Muscle of leg (tissue), 16 donors: ENCODE data around the gene NEK9. TPM values are rescaled to one million over a fixed set of nuclear protein-coding genes. Genes with fewer than 3 reads are reported as not detected.
A peak's percentile ranks its signal among the peaks of the same experiment; 100 is the strongest.

Source experiments
- DNase-seq: peaks from one replicate; pipeline ENCODE4 v3.0.0; 2013
- H3K27ac ChIP-seq: one replicate; pipeline ENCODE4 v1.5.1; 2013; ENCODE audit warnings: mild to moderate bottlenecking, low read length, control low read depth
- H3K27me3 ChIP-seq: one replicate; pipeline ENCODE4 v1.6.1; 2013; ENCODE audit warnings: low read length; ENCODE audit not compliant: control insufficient read depth, insufficient read depth
- H3K36me3 ChIP-seq: one replicate; pipeline ENCODE4 v1.6.1; 2013; ENCODE audit warnings: low read length; ENCODE audit not compliant: control insufficient read depth, insufficient read depth
- H3K4me1 ChIP-seq: one replicate; pipeline ENCODE4 v1.6.1; 2013; ENCODE audit warnings: low read length; ENCODE audit not compliant: control insufficient read depth, insufficient read depth
- H3K4me3 ChIP-seq: one replicate; pipeline ENCODE4 v1.5.1; 2013; ENCODE audit warnings: low read length, control low read depth
- H3K9me3 ChIP-seq: replicated peaks from 2 replicates; pipeline ENCODE4 v1.6.1; 2013; ENCODE audit warnings: low read depth, low read length; ENCODE audit not compliant: control insufficient read depth
- WGBS: methylation state at CpG from one replicate; pipeline ENCODE4 v1.1.5; 2013; ENCODE audit warnings: missing lambda C conversion rate; ENCODE audit not compliant: insufficient coverage; 5-methylcytosine and 5-hydroxymethylcytosine counted together
- long read RNA-seq, 11 donors: transcript quantifications; one replicate each; lab custom pipeline, GENCODE V29; 2026
- polyA plus RNA-seq, 8 donors: library from polyadenylated mRNA; unstranded; fragments of 120-200 nt; gene quantifications; one replicate each; pipeline versions ENCODE4 v1.2.1 to v1.2.3, GENCODE V29; 2013; ENCODE audit warnings: inconsistent platforms in 1 of 8, low replicate concordance in 1 of 8; ENCODE audit not compliant: insufficient read length in 8 of 8, insufficient read depth in 1 of 8
- total RNA-seq: library from RNA; stranded (reverse); fragments of 120-200 nt; gene quantifications from one replicate; pipeline ENCODE4 v1.2.4, GENCODE V29; 2013

NEK9 gene
- total RNA-seq: 34.4 TPM
- polyA plus RNA-seq: 10 to 100 TPM; 70.5 to 99.7 (median 83.9) TPM
- long read RNA-seq, donor 1, partial matches to known transcripts: 0 of 1 reads
- long read RNA-seq, donor 1, other reads (novel, unspliced or antisense): 0 of 1 reads
- long read RNA-seq, donor 2, partial matches to known transcripts: 0 of 1 reads
- long read RNA-seq, donor 2, other reads (novel, unspliced or antisense): 0 of 1 reads
- long read RNA-seq, donor 3, full-length matches to known transcripts: 5 of 12 reads
- long read RNA-seq, donor 3, partial matches to known transcripts: 7 of 12 reads
- long read RNA-seq, donor 3, other reads (novel, unspliced or antisense): 0 of 12 reads
- long read RNA-seq, donor 4: 0 reads
- long read RNA-seq, donor 5, full-length matches to known transcripts: 8 of 53 reads
- long read RNA-seq, donor 5, partial matches to known transcripts: 45 of 53 reads
- long read RNA-seq, donor 5, other reads (novel, unspliced or antisense): 0 of 53 reads
- long read RNA-seq, donor 6, full-length matches to known transcripts: 5 of 26 reads
- long read RNA-seq, donor 6, partial matches to known transcripts: 21 of 26 reads
- long read RNA-seq, donor 6, other reads (novel, unspliced or antisense): 0 of 26 reads
- long read RNA-seq, donor 7, full-length matches to known transcripts: 3 of 12 reads
- long read RNA-seq, donor 7, partial matches to known transcripts: 9 of 12 reads
- long read RNA-seq, donor 7, other reads (novel, unspliced or antisense): 0 of 12 reads
- long read RNA-seq, donor 8, full-length matches to known transcripts: 1 of 1 reads
- long read RNA-seq, donor 8, partial matches to known transcripts: 0 of 1 reads
- long read RNA-seq, donor 8, other reads (novel, unspliced or antisense): 0 of 1 reads
- long read RNA-seq, donor 9, full-length matches to known transcripts: 3 of 8 reads
- long read RNA-seq, donor 9, partial matches to known transcripts: 5 of 8 reads
- long read RNA-seq, donor 9, other reads (novel, unspliced or antisense): 0 of 8 reads
- long read RNA-seq, donor 10, partial matches to known transcripts: 10 of 11 reads
- long read RNA-seq, donor 10, other reads (novel, unspliced or antisense): 0 of 11 reads
- long read RNA-seq, donor 11, partial matches to known transcripts: 5 of 5 reads
- long read RNA-seq, donor 11, other reads (novel, unspliced or antisense): 0 of 5 reads

GRCh38 chr14:75126679-75127473, at the start of gene NEK9:
Gene NEK9 (minus strand): TSS chr14:75127048. CDS start chr14:75126921, 127 bp downstream.
- Histone ChIP-seq H3K27ac (peak within 1 kb of the TSS; percentile 94), H3K4me1 (peaks cover 16% of the 10 kb centered on the region), H3K36me3 (peaks cover 9% of the 10 kb centered on the region), H3K4me3 (peak within 1 kb of the TSS; percentile 94), H3K9me3 (no peaks in the 10 kb centered on the region), H3K27me3 (no peaks in the 10 kb centered on the region)
- peak; percentile 97 for DNase-seq
- under 1% methylated on average over 68 of the region's 76 CpGs for WGBS

DNA sequence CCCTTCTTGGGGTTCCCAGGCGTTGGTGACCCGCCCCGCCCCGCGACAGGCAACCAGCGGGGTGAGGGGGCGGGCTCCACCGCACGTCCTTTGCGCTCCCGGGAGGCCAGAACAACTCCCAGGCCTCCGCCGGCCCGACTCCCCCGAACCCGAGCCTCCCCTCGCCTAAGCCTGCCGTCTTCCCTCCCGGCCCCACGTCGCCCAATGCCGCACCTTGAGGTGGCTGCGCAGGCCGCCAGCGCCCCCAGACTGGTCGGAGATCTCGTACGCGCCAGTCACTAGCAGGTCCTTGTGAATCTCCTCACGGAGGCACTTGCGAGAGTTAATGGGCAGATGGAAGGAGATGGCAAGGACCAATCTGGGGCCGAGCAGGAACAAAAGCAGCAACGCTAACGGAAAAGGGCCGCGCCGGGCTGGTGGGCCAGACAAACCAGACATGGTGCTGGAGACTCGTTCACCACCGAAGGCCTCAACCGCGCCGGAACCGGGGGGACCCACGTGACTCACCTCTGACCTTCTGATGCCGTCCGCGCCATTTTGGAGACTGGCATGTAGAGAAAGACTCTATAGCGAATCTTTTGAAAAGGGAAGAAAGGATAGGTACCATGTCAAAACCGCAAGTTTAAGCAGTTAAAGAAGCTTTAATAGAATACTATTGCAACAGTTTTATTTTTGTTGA, 49.4 kb upstream of the NEK9 start, which contains the start of gene TMED10:
Gene TMED10 (minus strand): TSS at position 471 of the 679 bp plus-strand sequence. CDS start 33 bp downstream, at position 438.
- peaks cover 3% of the 10 kb centered on the region for H3K4me1 ChIP-seq
- DNase-seq: peak; percentile 94
- H3K4me3 ChIP-seq: peak within 1 kb of the TSS; percentile 95
- H3K27ac ChIP-seq: peak within 1 kb of the TSS; percentile 99
- H3K27me3 ChIP-seq: no peaks in the 10 kb centered on the region
- WGBS: under 1% methylated on average over 44 of the region's 49 CpGs
- H3K36me3 ChIP-seq: no peaks in the 10 kb centered on the region
- H3K9me3 ChIP-seq: no peaks in the 10 kb centered on the region

GRCh38 chr14:75175677-75176141, 48.9 kb upstream of the NEK9 start:
- Histone ChIP-seq H3K4me1 (peaks cover 3% of the 10 kb centered on the region), H3K27ac (peak overlapping the region; percentile 99), H3K36me3 (no peaks in the 10 kb centered on the region), H3K27me3 (no peaks in the 10 kb centered on the region), H3K9me3 (no peaks in the 10 kb centered on the region), H3K4me3 (peak overlapping the region; percentile 95)
- 0% methylated on average over 9 of the region's 10 CpGs for WGBS
- DNase-seq: peak; percentile 20

DNA sequence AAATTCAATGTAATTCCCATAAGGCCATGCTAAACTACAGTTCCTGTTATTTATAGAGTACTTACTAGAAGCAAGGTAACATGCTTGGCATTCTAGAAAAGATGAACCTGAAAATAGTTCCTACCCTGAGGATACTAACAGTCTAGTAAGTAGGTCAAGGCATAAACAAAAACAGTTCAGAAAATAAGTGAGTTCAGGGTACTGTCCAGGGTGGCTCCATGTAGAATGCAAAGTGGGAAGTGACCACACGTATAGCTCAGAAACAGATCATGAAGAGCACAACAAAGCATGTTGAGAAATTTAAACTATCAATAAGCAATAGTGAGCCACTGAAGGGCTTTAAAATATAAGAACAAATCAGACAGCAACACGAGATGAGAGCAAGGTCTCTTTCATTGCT, 47.2 kb upstream of the NEK9 start:
- Histone ChIP-seq H3K27me3 (no peaks in the 10 kb centered on the region), H3K36me3 (no peaks in the 10 kb centered on the region), H3K4me3 (no peak overlapping the region), H3K27ac (no peak overlapping the region), H3K9me3 (no peaks in the 10 kb centered on the region), H3K4me1 (peaks cover 3% of the 10 kb centered on the region)
- no CpG with 5 or more reads among the region's 2 CpGs for WGBS
- DNase-seq: no peak

GRCh38 chr14:75170772-75171171, 43.9 kb upstream of the NEK9 start:
- no peak overlapping the region for H3K4me3 ChIP-seq
- DNase-seq: no peak
- peaks cover 11% of the 10 kb centered on the region for H3K4me1 ChIP-seq
- no peaks in the 10 kb centered on the region for H3K27me3 ChIP-seq
- no peaks in the 10 kb centered on the region for H3K36me3 ChIP-seq
- 100% methylated on average over 1 of the region's 4 CpGs for WGBS
- no peaks in the 10 kb centered on the region for H3K9me3 ChIP-seq
- H3K27ac ChIP-seq: no peak overlapping the region

GRCh38 chr14:75168586-75169335, 41.9 kb upstream of the NEK9 start:
- peaks cover 8% of the 10 kb centered on the region for H3K4me1 ChIP-seq
- no peaks in the 10 kb centered on the region for H3K27me3 ChIP-seq
- WGBS: 94% methylated on average over 2 of the region's 3 CpGs
- H3K9me3 ChIP-seq: no peaks in the 10 kb centered on the region
- H3K4me3 ChIP-seq: no peak overlapping the region
- H3K36me3 ChIP-seq: peaks cover under 1% of the 10 kb centered on the region
- DNase-seq: no peak
- H3K27ac ChIP-seq: no peak overlapping the region

DNA sequence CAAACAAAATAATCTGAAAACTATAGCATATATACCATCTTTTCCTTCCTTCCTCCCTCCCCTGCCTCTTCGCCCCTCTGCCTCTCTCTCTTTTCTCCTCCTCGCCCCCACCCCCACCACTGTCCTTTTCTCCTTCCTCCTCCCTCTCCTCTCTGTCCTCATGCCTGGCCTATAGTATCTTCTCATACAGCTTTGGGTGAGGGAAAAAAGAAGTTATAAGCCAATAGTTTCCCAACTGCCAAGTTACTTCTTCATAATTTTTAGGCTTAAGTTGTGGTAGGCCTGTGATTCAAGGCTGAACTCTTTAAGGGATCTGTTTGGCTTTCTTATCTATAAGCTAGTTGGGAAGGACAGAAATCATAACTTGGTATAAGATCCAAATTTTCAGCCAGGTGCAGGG, 40.5 kb upstream of the NEK9 start:
- Histone ChIP-seq H3K36me3 (peaks cover 6% of the 10 kb centered on the region), H3K4me3 (no peak overlapping the region), H3K9me3 (no peaks in the 10 kb centered on the region), H3K27me3 (no peaks in the 10 kb centered on the region), H3K27ac (no peak overlapping the region), H3K4me1 (peaks cover 8% of the 10 kb centered on the region)
- WGBS: 83% methylated on average over 1 of the region's 2 CpGs
- no peak for DNase-seq

GRCh38 chr14:75165586-75166391, 38.9 kb upstream of the NEK9 start:
- peak overlapping the region; percentile 16 for H3K27ac ChIP-seq
- peak; percentile 59 for DNase-seq
- no peaks in the 10 kb centered on the region for H3K27me3 ChIP-seq
- WGBS: no CpG with 5 or more reads among the region's 8 CpGs
- H3K4me1 ChIP-seq: peaks cover 8% of the 10 kb centered on the region
- H3K4me3 ChIP-seq: no peak overlapping the region
- no peaks in the 10 kb centered on the region for H3K9me3 ChIP-seq
- H3K36me3 ChIP-seq: peaks cover 6% of the 10 kb centered on the region
